Measurements from ENCODE around the gene MRPL20. TPM values are rescaled to one million over a fixed set of nuclear protein-coding genes. Genes with fewer than 3 reads are reported as not detected.

MRPL20 gene
- total and polyA plus RNA-seq, 9 of the 15 experiments (the other 6 are each of a cell fraction or from before 2014, with no cell fraction given), result 180 to 671 (median 229) TPM

DNA sequence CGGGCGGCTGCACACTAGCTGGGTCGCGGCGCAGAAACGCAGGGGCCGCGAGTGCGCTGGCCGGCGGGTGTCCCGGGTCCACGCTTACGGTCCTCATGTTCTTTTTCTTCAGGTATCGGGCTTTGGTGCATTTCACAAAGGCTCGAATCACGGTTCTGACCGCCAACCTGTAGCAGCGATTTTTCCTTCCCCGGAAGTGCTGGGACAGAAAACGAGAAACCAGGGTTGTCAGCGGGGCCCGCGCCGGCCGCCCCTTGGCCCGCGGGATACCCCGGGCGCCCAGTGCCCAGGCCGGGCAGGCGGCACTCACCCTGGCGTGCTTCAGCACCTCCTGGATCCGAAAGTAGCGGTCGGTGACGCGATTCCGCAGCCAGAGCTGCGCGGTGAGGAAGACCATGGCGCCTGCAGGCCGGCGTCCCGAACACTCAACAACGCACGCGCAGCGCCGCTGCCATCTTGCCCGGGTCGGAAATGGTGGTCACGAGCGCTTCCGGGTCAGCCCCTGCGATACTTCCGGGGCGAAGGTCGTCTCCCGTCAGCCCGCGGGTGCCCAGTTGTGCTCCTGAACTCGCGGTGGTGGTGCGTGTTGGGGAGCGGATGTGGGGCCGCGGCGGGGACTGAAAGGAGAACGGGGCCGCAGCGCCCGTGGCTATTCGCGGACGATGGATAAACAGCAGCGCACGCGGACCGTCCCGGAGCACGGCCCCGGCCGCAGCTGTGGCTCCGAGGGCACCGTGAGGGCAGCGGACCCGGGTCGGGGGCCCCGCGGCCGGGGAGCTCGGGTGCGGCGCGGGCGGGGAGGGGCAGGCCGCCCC is at the start of gene MRPL20 (continued):
- TF ChIP-seq SP2 (IDR thresholded peaks at IDR 0.05; ENCODE audit: extremely low read depth, low read depth, low read length, poor library complexity, severe bottlenecking) (no peak), POLR3G (IDR thresholded peaks at IDR 0.05; ENCODE audit: extremely low read depth, insufficient read length, insufficient replicate concordance) (no peak), NCOA2 (IDR thresholded peaks at IDR 0.05; ENCODE audit: partially characterized antibody in 2 of 2) (no peak), SMARCE1 (IDR thresholded peaks at IDR 0.05) (no peak), TFAM (CRISPR knock-in tag; conservative IDR thresholded peaks at IDR 0.05) (no peak), RFX1 (IDR thresholded peaks at IDR 0.05) (no peak), PYGO2 (tag; IDR thresholded peaks at IDR 0.05) (no peak), RBBP5 (IDR thresholded peaks at IDR 0.05; ENCODE audit: borderline replicate concordance, insufficient read depth, low read length, poor library complexity, severe bottlenecking) (peak; percentile 94), ZNF696 (CRISPR knock-in tag; conservative IDR thresholded peaks at IDR 0.05) (no peak), ETV5 (CRISPR knock-in tag; IDR thresholded peaks at IDR 0.05; ENCODE audit: low read depth) (peak; percentile 69), GATAD2B (IDR thresholded peaks at IDR 0.05; ENCODE audit: borderline replicate concordance) (no peak; the same call in 1 of the 2 replicates), NFE2 (IDR thresholded peaks at IDR 0.05; ENCODE audit: low read depth) (0 out of 2 replicates have a peak, but pooled peaks have one; percentile 2), ZC3H8 (IDR thresholded peaks at IDR 0.05) (no peak), ZBTB17 (CRISPR knock-in tag; IDR thresholded peaks at IDR 0.05) (peak; percentile 79), ELF1 (tag; IDR thresholded peaks at IDR 0.05) (peak; percentile 92), ZNF589 (CRISPR knock-in tag; IDR thresholded peaks at IDR 0.05; ENCODE audit: low read depth) (no peak), FOXK1 (CRISPR knock-in tag; IDR thresholded peaks at IDR 0.05; ENCODE audit: borderline replicate concordance) (no peak), TEAD2 (tag; IDR thresholded peaks at IDR 0.05) (no peak), ZNF707 (CRISPR knock-in tag; conservative IDR thresholded peaks at IDR 0.05) (no peak), HOXB6 (CRISPR knock-in tag; IDR thresholded peaks at IDR 0.05; ENCODE audit: borderline replicate concordance) (no peak), ZNF134 (CRISPR knock-in tag; conservative IDR thresholded peaks at IDR 0.05) (no peak), HCFC1 (IDR thresholded peaks at IDR 0.05; ENCODE audit: low read depth, low read length) (peak; percentile 93)
- TF ChIP-seq, protein P1, sequence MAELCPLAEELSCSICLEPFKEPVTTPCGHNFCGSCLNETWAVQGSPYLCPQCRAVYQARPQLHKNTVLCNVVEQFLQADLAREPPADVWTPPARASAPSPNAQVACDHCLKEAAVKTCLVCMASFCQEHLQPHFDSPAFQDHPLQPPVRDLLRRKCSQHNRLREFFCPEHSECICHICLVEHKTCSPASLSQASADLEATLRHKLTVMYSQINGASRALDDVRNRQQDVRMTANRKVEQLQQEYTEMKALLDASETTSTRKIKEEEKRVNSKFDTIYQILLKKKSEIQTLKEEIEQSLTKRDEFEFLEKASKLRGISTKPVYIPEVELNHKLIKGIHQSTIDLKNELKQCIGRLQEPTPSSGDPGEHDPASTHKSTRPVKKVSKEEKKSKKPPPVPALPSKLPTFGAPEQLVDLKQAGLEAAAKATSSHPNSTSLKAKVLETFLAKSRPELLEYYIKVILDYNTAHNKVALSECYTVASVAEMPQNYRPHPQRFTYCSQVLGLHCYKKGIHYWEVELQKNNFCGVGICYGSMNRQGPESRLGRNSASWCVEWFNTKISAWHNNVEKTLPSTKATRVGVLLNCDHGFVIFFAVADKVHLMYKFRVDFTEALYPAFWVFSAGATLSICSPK (IDR thresholded peaks at IDR 0.05; ENCODE audit: borderline replicate concordance), result no peak
- TF ChIP-seq, protein P2, sequence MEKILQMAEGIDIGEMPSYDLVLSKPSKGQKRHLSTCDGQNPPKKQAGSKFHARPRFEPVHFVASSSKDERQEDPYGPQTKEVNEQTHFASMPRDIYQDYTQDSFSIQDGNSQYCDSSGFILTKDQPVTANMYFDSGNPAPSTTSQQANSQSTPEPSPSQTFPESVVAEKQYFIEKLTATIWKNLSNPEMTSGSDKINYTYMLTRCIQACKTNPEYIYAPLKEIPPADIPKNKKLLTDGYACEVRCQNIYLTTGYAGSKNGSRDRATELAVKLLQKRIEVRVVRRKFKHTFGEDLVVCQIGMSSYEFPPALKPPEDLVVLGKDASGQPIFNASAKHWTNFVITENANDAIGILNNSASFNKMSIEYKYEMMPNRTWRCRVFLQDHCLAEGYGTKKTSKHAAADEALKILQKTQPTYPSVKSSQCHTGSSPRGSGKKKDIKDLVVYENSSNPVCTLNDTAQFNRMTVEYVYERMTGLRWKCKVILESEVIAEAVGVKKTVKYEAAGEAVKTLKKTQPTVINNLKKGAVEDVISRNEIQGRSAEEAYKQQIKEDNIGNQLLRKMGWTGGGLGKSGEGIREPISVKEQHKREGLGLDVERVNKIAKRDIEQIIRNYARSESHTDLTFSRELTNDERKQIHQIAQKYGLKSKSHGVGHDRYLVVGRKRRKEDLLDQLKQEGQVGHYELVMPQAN (IDR thresholded peaks at IDR 0.05; ENCODE audit: borderline replicate concordance), result peak; percentile 94; the same call in 1 of the 2 replicates
